OCI-LY7 (cell line): ENCODE results near the gene ZNF678.

ENCODE experiments used
- CTCF ChIP-seq: fragments of 200-600 bp; sonication (generic); conservative IDR thresholded peaks from 2 replicates; pipeline ENCODE4 v1.5.1; 2014; ENCODE audit warnings: mild to moderate bottlenecking, antibody characterized with exemption, low read length, moderate library complexity, mixed read lengths
- EZH2phosphoT487 ChIP-seq: fragments of 200-600 bp; sonication (generic); IDR thresholded peaks from 2 replicates; pipeline ENCODE4 v1.6.1; 2018; ENCODE audit warnings: low read depth, borderline replicate concordance, mild to moderate bottlenecking, mixed run types, antibody characterized with exemption, low read length, moderate library complexity, mixed read lengths

GRCh38 chr1:227654431-227654830, 91.1 kb downstream of the ZNF678 start:
- TF ChIP-seq CTCF = no peak
- no peak for TF ChIP-seq EZH2phosphoT487
